Cardiac muscle cell (in vitro differentiated cells and primary cell): ENCODE data around the gene AMFR. TPM values are rescaled to one million over a fixed set of nuclear protein-coding genes. Genes with fewer than 3 reads are reported as not detected.

ENCODE experiments used
- DNase-seq, 2 donors: peaks; one replicate each; pipeline versions ENCODE4 v3.0.0 to v3.0.0-alpha.2; 2010 to 2017; ENCODE audit warnings: low read depth in 1 of 2, low spot score in 1 of 2
- H3K27ac ChIP-seq: fragments of 200-600 bp; sonication (generic); 2 replicates; pipeline ENCODE4 v1.5.1; 2016
- H3K27me3 ChIP-seq: fragments of 200-600 bp; sonication (generic); 2 replicates; pipeline ENCODE4 v1.6.0; 2016; ENCODE audit warnings: control low read depth
- H3K36me3 ChIP-seq: fragments of 200-600 bp; sonication (generic); 2 replicates; pipeline ENCODE4 v1.5.1; 2016; ENCODE audit warnings: control low read depth
- H3K4me1 ChIP-seq: fragments of 200-600 bp; sonication (generic); 2 replicates; pipeline ENCODE4 v1.8.1; 2017; ENCODE audit warnings: low read depth, mild to moderate bottlenecking, mixed run types
- H3K4me3 ChIP-seq: fragments of 200-600 bp; sonication (generic); 2 replicates; pipeline ENCODE4 v1.5.1; 2016; ENCODE audit warnings: mild to moderate bottlenecking
- H3K9me3 ChIP-seq: fragments of 200-600 bp; sonication (generic); 2 replicates; pipeline ENCODE4 v1.5.1; 2017; ENCODE audit warnings: low read depth, mild to moderate bottlenecking, control low read depth
- CTCF ChIP-seq: IDR thresholded peaks from 2 replicates; pipeline ENCODE4 v1.5.1; 2012; ENCODE audit warnings: low read depth, mild to moderate bottlenecking, low read length
- polyA plus RNA-seq: library from polyadenylated mRNA; unstranded; fragments of >200 nt; fragmentation: Nextera tagmentation; extraction: Ambion mirVana; gene quantifications from 2 replicates; pipeline ENCODE4 v1.2.1, GENCODE V29; 2016
- total RNA-seq: library from RNA; depleted of rRNA; stranded (reverse); fragments of >200 nt; gene quantifications from 2 replicates; pipeline ENCODE4 v1.2.3, GENCODE V29; 2016

AMFR gene
- total RNA-seq = 152 and 157 TPM in 2 replicates
- polyA plus RNA-seq = 52.7 and 65.3 TPM in 2 replicates

DNA sequence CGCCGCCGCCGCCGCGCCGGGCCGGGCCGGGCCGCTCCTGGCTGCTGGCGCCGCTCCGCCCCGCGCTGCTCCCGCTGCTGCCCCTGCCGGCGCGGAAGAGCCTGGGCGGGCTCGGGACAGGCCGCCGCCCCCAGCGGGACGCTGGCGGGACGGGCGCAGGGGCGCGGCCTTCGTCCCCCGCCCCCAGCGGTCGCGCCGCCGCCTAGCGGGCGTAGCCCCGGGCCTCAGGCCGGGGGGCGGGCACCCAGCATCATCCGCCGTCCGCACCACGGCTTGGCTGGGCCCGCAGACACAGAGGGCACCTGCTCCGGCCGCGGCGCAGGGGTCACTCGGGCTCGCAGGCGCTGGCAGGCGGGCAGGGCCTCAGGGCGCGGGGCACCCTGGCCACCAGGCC, at the start of gene AMFR:
TSS of gene AMFR (minus strand) at position 107 of the 394 bp plus-strand sequence. CDS start 218 bp downstream, outside the sequence.
- H3K4me1 ChIP-seq = peaks cover 10% of the 10 kb centered on the region
- H3K27me3 ChIP-seq = no peaks in the 10 kb centered on the region
- peak; percentile 89 to 92 for DNase-seq
- peak within 1 kb of the TSS; percentile 91 for H3K27ac ChIP-seq
- H3K4me3 ChIP-seq = peak within 1 kb of the TSS; percentile 94
- no peaks in the 10 kb centered on the region for H3K36me3 ChIP-seq
- H3K9me3 ChIP-seq = no peaks in the 10 kb centered on the region
- TF ChIP-seq CTCF = no peak

- Histone ChIP-seq H3K27me3 (no peaks in the 10 kb centered on the region), H3K4me1 (no peaks in the 10 kb centered on the region), H3K9me3 (no peaks in the 10 kb centered on the region), H3K27ac (no peak overlapping the region), H3K4me3 (no peak overlapping the region), H3K36me3 (peaks cover 80% of the 10 kb centered on the region)
- no peak for TF ChIP-seq CTCF
- no peak for DNase-seq
These were observed 45.3 kb upstream of the AMFR start for GRCh38 chr16:56470666-56471065.

- no peak overlapping the region for H3K27ac ChIP-seq
- H3K4me3 ChIP-seq = no peak overlapping the region
- H3K36me3 ChIP-seq = peaks cover 80% of the 10 kb centered on the region
- no peaks in the 10 kb centered on the region for H3K27me3 ChIP-seq
- H3K4me1 ChIP-seq = no peaks in the 10 kb centered on the region
- DNase-seq = no peak
- H3K9me3 ChIP-seq = no peaks in the 10 kb centered on the region
- TF ChIP-seq CTCF = no peak
These were observed 44.9 kb upstream of the AMFR start for GRCh38 chr16:56470232-56470631.

- Histone ChIP-seq H3K27me3 (no peaks in the 10 kb centered on the region), H3K4me3 (no peak overlapping the region), H3K36me3 (peaks cover 78% of the 10 kb centered on the region), H3K27ac (no peak overlapping the region), H3K4me1 (no peaks in the 10 kb centered on the region), H3K9me3 (no peaks in the 10 kb centered on the region)
- TF ChIP-seq CTCF = no peak
- no peak for DNase-seq
These were observed 44.4 kb upstream of the AMFR start for GRCh38 chr16:56469748-56470147.

DNA sequence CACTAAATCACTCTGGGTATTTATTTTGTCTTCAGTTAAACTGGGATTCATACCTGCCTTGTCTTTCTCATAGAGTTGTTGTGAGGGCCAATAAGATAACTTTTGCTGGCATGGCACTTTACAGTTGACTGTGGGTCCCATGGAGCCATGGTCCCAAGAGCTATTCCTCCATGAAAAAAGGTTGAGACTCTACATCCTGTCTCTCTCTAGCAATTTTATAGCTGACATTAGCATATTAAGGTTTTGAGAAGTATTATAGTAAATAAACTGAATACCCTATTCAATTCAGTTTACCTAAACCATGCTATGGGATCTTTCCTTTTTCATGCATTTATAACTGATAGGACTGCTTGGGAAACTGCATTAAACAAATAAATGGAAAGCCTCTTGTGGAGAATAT, 43.5 kb upstream of the AMFR start:
- H3K27me3 ChIP-seq = no peaks in the 10 kb centered on the region
- no peaks in the 10 kb centered on the region for H3K4me1 ChIP-seq
- no peaks in the 10 kb centered on the region for H3K9me3 ChIP-seq
- TF ChIP-seq CTCF = no peak
- peaks cover 76% of the 10 kb centered on the region for H3K36me3 ChIP-seq
- H3K4me3 ChIP-seq = no peak overlapping the region
- H3K27ac ChIP-seq = no peak overlapping the region
- DNase-seq = no peak

GRCh38 chr16:56466344-56466743, 41.0 kb upstream of the AMFR start:
- H3K9me3 ChIP-seq = no peaks in the 10 kb centered on the region
- peaks cover 56% of the 10 kb centered on the region for H3K36me3 ChIP-seq
- no peaks in the 10 kb centered on the region for H3K27me3 ChIP-seq
- no peak overlapping the region for H3K27ac ChIP-seq
- no peaks in the 10 kb centered on the region for H3K4me1 ChIP-seq
- no peak for DNase-seq
- H3K4me3 ChIP-seq = no peak overlapping the region
- TF ChIP-seq CTCF = no peak
